NCI-H146 treated with DMSO at 0.1 percent for 48 hours (cell line): Measurements from ENCODE around the gene EVI5.
"Not testable (repeated sequence)": the region's sequence is repeated elsewhere in the genome, so short reads cannot be mapped to it uniquely, and the experiment has no call there.

Experiments used
- DNase-seq: peaks from one replicate; lab custom pipeline; 2025; ENCODE audit not compliant: unreplicated experiment; lab: John Stamatoyannopoulos, UW

EVI5 gene

GRCh38 chr1:92527670-92528069, 257.2 kb downstream of the EVI5 start:
- DNase-seq, result no peak

- DNase-seq, result not testable (repeated sequence)
Observed at GRCh38 chr1:92524944-92525590, 259.8 kb downstream of the EVI5 start.

- no peak for DNase-seq
Observed at GRCh38 chr1:92519043-92519442, 265.9 kb downstream of the EVI5 start.

DNA sequence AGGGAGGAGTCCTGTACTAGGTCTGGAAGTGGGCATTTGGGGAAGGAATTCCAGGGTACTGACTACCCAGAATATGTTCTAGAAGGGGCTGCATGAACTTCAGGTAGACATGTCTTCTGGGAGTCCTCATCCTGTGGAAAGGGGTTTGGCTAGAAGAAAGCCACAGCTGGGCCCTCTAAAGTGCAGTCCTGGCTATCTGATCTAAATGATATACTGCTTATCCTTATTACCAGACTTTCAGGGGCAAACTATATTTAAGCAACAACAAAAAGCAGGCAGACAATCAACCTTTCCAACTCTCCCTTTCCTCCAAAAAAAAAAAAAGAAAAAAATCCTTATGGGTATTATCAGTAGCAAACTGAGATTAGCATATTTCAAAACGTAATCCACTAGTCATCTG, 268.3 kb downstream of the EVI5 start:
- no peak for DNase-seq

- DNase-seq, result no peak
Observed at GRCh38 chr1:92515796-92516201, 269.1 kb downstream of the EVI5 start.

- DNase-seq, result no peak
Observed at GRCh38 chr1:92511541-92511940, 273.4 kb downstream of the EVI5 start.

DNA sequence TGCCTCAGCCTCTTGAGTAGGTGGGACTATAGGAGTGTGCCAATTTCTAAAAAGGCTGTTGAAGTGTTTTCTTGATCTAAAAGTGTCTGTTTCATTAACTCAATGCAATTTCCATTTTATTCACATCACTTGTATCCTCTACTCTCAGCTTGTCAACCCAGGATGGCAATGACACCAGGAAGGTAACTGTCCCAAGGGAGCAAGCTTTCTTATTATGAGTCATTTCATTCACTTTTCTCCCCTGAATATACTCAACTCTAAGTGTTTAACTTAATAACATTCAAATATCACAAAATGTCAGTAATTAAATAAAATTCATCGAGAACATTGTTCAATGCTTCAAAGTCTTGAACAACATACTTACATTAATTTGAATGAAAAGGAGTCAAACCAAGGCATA, 275.3 kb downstream of the EVI5 start:
- no peak for DNase-seq

- DNase-seq, result no peak
Observed at GRCh38 chr1:92505015-92505692, 279.8 kb downstream of the EVI5 start.

GRCh38 chr1:92504291-92505014, 280.5 kb downstream of the EVI5 start:
- DNase-seq, result no peak

DNA sequence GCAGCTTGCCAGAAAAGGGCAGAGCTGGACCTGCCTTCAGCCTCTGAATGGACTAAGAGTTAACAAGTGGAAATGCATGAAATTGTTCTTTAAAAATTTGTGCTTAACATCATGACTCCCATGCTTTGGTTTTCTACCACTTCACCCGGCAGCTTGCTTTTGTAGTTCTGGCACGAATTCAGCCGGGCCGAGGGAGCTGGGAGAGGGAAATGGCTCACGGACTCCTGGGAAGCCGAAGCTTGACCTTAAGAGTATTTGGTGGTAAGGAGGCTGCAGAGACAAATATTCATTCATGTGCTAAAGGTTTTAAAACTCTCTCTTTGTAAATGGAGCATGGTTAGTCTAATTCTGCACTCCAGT, 281.0 kb downstream of the EVI5 start:
- DNase-seq, result no peak

GRCh38 chr1:92503043-92503925, 281.6 kb downstream of the EVI5 start:
- DNase-seq, result no peak

GRCh38 chr1:92502247-92502646, 282.7 kb downstream of the EVI5 start:
- no peak for DNase-seq

DNA sequence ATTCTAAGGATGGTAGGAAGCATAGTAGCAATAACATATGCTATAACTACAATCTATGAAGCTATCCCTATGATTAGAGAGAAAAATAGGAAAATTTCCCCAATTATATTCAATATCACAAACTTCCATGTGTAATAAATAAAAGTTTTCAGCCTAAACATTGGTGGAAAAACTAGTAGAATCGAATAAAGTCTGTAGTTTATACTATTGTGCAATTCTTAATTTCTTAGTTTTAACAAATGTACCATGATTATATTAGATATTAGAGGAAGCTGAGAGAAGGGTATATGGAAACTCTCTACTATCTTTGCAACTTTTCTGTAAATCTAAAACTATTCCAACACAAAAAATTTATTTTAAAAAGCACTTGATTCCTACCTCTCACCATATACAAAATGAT, 284.4 kb downstream of the EVI5 start:
- DNase-seq, result no peak

GRCh38 chr1:92495392-92496063, 289.4 kb downstream of the EVI5 start:
- no peak for DNase-seq

DNA sequence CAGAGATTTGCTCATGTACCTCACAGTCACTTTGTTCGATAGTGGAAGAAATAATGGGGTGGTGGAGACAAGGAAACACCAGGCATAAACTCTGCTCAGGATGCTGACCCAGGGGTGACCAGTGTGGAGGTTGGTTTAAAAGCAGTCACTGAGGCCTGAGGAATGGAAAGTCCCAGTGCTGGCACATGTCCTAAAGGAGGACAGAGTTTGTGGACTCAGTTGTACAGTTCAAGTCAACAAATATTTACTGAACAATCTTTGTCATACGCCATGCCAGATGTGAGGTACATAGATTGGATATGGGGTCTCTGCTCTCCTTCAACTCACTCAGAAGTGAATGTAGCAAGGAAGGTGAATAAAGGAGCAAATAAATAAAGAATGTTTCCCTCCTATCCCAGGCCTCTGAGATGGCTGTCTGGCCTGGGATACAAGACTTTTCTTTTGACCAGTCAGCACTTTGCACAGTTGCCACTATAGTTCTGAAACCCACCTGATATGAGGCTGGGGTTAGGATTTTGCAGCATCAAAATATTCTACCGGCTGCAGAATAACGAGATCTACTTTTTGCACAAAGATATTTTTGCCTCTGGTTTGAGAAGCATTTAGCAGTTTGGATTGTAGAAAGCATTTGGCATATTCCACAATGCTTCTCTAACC, 290.3 kb downstream of the EVI5 start:
- DNase-seq, result no peak

DNA sequence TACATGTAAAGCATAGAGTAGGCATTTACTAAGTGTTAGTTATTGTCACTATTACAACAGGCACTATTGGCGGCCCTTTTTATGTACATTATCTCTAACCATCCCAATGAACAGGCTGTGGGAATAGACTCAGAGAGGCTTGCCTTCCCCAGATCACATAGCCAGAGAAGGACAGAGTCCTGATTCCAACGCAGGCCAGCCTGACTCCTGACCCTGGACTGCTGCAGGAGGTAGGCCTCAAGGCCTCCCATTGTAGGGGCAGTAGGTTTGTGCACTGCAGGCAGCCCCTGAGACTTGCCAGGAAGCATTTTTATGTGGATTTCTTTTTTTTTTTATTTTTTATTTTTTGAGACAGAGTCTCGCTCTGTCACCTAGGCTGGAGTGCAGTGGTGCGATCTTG, 291.8 kb downstream of the EVI5 start:
- DNase-seq, result no peak

- no peak for DNase-seq
Observed at GRCh38 chr1:92488832-92489231, 296.1 kb downstream of the EVI5 start.

DNA sequence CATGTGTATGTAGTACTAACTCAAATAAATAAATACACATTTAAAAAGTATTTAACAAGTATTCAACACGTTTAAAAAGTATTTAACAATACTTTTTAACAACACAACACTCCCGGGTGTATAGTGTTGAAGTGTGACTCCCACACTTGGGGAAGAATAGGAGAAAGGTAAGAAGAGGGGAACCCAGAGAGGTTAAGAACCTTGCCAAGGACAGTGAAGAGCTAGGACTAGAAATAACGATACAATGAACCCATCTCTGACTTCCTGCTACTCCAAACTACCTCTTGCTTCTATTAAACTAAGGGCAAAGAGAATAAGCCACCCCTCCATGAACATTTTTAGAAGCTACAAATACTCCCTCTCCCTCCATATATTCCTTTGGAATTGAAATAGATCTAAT, 296.5 kb downstream of the EVI5 start:
- no peak for DNase-seq

GRCh38 chr1:92487078-92487605, 297.8 kb downstream of the EVI5 start:
- no peak for DNase-seq
